ENCODE results near the gene FHOD3. TPM values are rescaled to one million over a fixed set of nuclear protein-coding genes. Genes with fewer than 3 reads are reported as not detected.

The FHOD3 gene
- total RNA-seq, 2 experiments from 2014 or later = not detected

DNA sequence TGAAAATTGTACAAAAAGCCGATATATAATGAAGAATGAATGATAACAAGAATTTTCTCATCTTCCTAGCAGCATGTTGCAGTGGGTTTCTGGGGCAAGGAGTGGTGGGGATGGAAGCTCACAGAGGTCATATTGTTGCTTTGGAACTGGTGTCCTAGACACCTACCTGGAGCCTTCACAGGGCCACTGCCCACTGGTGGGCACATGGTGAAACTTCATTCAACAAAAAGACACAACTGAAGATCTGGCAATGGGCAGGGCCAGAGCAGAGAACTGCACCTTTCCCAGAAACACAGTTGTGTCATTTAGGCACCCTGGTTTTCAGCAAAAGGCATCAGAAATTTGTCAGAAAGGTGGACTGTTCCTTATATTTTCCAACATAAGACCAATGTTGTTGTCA, 115.3 kb downstream of the FHOD3 start:
- TF ChIP-seq, protein P1, sequence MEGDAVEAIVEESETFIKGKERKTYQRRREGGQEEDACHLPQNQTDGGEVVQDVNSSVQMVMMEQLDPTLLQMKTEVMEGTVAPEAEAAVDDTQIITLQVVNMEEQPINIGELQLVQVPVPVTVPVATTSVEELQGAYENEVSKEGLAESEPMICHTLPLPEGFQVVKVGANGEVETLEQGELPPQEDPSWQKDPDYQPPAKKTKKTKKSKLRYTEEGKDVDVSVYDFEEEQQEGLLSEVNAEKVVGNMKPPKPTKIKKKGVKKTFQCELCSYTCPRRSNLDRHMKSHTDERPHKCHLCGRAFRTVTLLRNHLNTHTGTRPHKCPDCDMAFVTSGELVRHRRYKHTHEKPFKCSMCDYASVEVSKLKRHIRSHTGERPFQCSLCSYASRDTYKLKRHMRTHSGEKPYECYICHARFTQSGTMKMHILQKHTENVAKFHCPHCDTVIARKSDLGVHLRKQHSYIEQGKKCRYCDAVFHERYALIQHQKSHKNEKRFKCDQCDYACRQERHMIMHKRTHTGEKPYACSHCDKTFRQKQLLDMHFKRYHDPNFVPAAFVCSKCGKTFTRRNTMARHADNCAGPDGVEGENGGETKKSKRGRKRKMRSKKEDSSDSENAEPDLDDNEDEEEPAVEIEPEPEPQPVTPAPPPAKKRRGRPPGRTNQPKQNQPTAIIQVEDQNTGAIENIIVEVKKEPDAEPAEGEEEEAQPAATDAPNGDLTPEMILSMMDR (IDR thresholded peaks at IDR 0.05) = no peak
- H3K4me1 Mint-ChIP-seq (ENCODE audit: low read depth) = no peaks in the 10 kb centered on the region
- CTCF ChIA-PET = interaction anchor here (1.1 to 1.7 kb wide), 2 partner anchors 8 to 13 kb away, joined by 3 to 6 read pairs; no protein-coding TSS in a partner anchor
- ATAC-seq (no peak), DNase-seq (no peak)
- H3K36me3 Mint-ChIP-seq (ENCODE audit: low read depth) = no peaks in the 10 kb centered on the region
- no peak overlapping the region for H3K27ac Mint-ChIP-seq
- H3K9me3 Mint-ChIP-seq = no peaks in the 10 kb centered on the region
- H3K27me3 Mint-ChIP-seq = no peaks in the 10 kb centered on the region
- intact Hi-C loops (cut with micrococcal nuclease) = no loop called here
- no peak overlapping the region for H3K4me3 Mint-ChIP-seq
- POLR2A ChIA-PET = no interaction called here

DNA sequence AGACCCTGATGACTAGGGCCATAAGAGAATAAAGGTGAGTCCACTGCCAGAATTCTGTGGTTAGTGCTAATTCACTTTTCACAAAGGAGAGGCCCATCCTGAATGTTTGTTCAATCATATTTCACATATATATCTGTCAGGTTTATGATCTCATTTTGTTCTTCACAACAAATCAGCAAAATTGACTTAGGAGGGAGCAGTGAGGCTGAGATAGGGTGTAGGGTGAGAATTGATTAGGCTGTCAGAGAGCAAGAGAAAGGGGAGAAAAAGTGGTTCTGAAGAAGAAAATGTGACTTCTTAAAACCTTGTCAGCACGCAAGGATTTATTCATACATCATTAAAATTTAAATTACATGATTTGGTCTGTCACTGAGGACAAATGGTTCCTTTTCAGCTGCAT, 117.7 kb downstream of the FHOD3 start:
- no peak overlapping the region for H3K27ac Mint-ChIP-seq
- H3K9me3 Mint-ChIP-seq = no peaks in the 10 kb centered on the region
- intact Hi-C loops (cut with micrococcal nuclease) = no loop called here
- no peak for ATAC-seq
- ChIA-PET CTCF (no interaction called here), POLR2A (no interaction called here)
- no peak overlapping the region for H3K4me3 Mint-ChIP-seq
- no peak for DNase-seq
- peaks cover 2% of the 10 kb centered on the region for H3K27me3 Mint-ChIP-seq
- H3K36me3 Mint-ChIP-seq (ENCODE audit: low read depth) = no peaks in the 10 kb centered on the region
- TF ChIP-seq, protein P1 (IDR thresholded peaks at IDR 0.05) = no peak
- no peaks in the 10 kb centered on the region for H3K4me1 Mint-ChIP-seq (ENCODE audit: low read depth)

DNA sequence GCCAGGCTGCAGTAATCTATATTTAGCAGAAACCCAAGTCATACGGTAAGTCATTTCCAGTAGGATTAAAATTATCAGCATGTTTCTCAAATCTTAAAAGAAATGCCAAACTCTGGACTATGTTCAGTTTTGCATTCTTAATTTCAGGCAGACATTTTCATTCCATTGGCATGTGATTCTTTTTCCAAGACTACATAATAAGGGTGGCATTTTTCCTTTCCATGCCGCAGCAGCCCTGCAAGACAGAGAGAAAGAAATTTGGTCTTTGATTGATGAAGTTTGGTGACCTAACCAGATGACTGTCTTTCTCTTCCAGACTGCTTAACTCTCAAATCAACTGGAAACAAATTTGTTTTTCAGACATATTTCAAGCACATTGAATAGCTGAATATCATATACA, 118.1 kb downstream of the FHOD3 start:
- Mint-ChIP-seq H3K27me3 (peaks cover 2% of the 10 kb centered on the region), H3K4me3 (no peak overlapping the region), H3K27ac (no peak overlapping the region), H3K9me3 (no peaks in the 10 kb centered on the region), H3K36me3 (ENCODE audit: low read depth) (no peaks in the 10 kb centered on the region), H3K4me1 (ENCODE audit: low read depth) (no peaks in the 10 kb centered on the region)
- ChIA-PET CTCF (no interaction called here), POLR2A (no interaction called here)
- intact Hi-C loops (cut with micrococcal nuclease) = no loop called here
- no peak for ATAC-seq
- no peak for DNase-seq
- TF ChIP-seq, protein P1 (IDR thresholded peaks at IDR 0.05) = no peak

DNA sequence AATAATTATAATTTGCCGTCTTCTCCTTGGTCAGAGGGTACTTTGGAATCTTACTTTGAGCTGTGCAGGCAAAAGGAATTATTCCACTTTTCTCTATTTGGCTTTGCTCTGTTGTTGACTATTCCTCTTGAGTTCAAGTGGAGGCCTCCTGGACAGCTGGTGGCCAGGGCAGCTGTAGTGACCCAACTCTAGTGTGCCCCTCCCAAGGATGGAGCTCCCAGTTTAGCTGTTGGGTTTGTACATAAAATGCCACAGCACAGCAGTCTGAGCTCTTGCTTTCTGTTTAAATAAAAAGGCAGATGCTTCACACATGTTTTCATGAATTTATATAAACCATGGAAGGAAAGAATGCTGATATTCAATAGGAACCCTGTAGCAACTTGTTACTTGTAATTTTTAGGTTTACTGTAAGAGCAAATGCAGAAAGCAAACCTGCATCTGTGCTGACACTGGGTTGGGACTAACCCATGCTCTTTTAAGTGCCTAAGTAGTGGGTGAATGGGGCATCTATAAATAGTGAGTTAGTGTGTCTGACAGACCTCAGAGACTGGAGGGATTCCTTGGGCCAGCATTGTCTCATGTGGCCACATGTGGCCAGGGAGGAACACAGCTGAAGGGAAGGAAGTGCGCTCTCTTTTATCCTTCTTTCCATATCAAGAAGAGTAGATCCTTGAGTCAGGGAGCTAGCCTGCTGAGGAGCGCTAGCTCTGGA, 121.8 kb downstream of the FHOD3 start:
- no peaks in the 10 kb centered on the region for H3K36me3 Mint-ChIP-seq (ENCODE audit: low read depth)
- H3K4me3 Mint-ChIP-seq = no peak overlapping the region
- ATAC-seq (no peak), DNase-seq (no peak)
- intact Hi-C loops (cut with micrococcal nuclease) = no loop called here
- ChIA-PET CTCF (interaction anchor here (1.5 to 1.7 kb wide), 2 partner anchors 7 to 323 kb away, joined by 6 read pairs; no protein-coding TSS in a partner anchor), POLR2A (interaction anchor here (0.6 kb wide), 1 partner anchor 170 kb away, joined by 3 read pairs; no protein-coding TSS in a partner anchor)
- peaks cover 2% of the 10 kb centered on the region for H3K27me3 Mint-ChIP-seq
- TF ChIP-seq, protein P1 (IDR thresholded peaks at IDR 0.05) = no peak
- H3K27ac Mint-ChIP-seq = no peak overlapping the region
- H3K4me1 Mint-ChIP-seq (ENCODE audit: low read depth) = no peaks in the 10 kb centered on the region
- no peaks in the 10 kb centered on the region for H3K9me3 Mint-ChIP-seq

DNA sequence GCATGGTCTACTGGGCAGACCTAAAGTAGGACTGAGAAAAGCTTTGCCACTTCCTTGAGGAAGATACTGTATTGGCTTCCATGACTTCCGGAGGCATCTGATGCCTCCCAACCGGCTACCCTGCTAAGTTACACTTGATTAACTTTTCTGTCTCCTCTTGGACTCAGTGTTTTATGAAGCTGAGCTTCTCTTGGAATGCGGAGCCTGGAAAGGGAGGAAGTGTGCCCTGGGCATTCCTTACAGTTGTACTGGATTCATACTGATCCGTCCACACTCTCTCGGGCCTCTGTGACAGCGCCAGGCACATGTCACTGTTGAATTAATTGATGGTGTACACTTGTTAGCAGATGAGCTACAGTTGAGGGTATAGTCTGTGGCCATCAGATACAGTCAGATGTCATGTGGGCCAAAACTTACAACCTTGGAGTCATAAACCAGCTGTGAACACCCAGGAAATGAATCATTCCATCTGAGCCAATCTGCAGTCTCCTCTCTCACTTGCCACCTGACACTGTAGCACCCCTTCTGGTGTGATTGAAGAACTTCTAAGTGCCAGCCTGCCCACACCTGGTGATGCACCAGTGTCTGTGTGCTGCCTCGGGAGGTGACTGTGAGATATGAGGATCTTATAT, 122.5 kb downstream of the FHOD3 start:
- no peaks in the 10 kb centered on the region for H3K36me3 Mint-ChIP-seq (ENCODE audit: low read depth)
- H3K4me3 Mint-ChIP-seq = no peak overlapping the region
- DNase-seq = peak; percentile 48
- ChIA-PET CTCF (interaction anchor here (0.8 to 1.7 kb wide), 3 partner anchors 8 to 324 kb away, joined by 4 to 6 read pairs (median 6); no protein-coding TSS in a partner anchor), POLR2A (interaction anchor here (1.6 kb wide), 1 partner anchor 12 kb away, joined by 4 read pairs; no protein-coding TSS in a partner anchor)
- no peaks in the 10 kb centered on the region for H3K4me1 Mint-ChIP-seq (ENCODE audit: low read depth)
- no peaks in the 10 kb centered on the region for H3K9me3 Mint-ChIP-seq
- intact Hi-C loops (cut with micrococcal nuclease) = no loop called here
- H3K27me3 Mint-ChIP-seq = peaks cover 2% of the 10 kb centered on the region
- TF ChIP-seq, protein P1 (IDR thresholded peaks at IDR 0.05) = peak; percentile 17
- ATAC-seq = peak; percentile 98
- no peak overlapping the region for H3K27ac Mint-ChIP-seq
